Muscle of leg (tissue), 11 donors: ENCODE results near the gene NEMF. TPM values are rescaled to one million over a fixed set of nuclear protein-coding genes. Genes with fewer than 3 reads are reported as not detected.
"Not testable (repeated sequence)": the region's sequence is repeated elsewhere in the genome, so short reads cannot be mapped to it uniquely, and the experiment has no call there.

Experiments used
- DNase-seq: peaks from one replicate; pipeline ENCODE4 v3.0.0; 2013
- H3K27ac ChIP-seq: one replicate; pipeline ENCODE4 v1.5.1; 2013; ENCODE audit warnings: mild to moderate bottlenecking, low read length, control low read depth
- H3K27me3 ChIP-seq: one replicate; pipeline ENCODE4 v1.6.1; 2013; ENCODE audit warnings: low read length; ENCODE audit not compliant: control insufficient read depth, insufficient read depth
- H3K36me3 ChIP-seq: one replicate; pipeline ENCODE4 v1.6.1; 2013; ENCODE audit warnings: low read length; ENCODE audit not compliant: control insufficient read depth, insufficient read depth
- H3K4me1 ChIP-seq: one replicate; pipeline ENCODE4 v1.6.1; 2013; ENCODE audit warnings: low read length; ENCODE audit not compliant: control insufficient read depth, insufficient read depth
- H3K4me3 ChIP-seq: one replicate; pipeline ENCODE4 v1.5.1; 2013; ENCODE audit warnings: low read length, control low read depth
- H3K9me3 ChIP-seq: replicated peaks from 2 replicates; pipeline ENCODE4 v1.6.1; 2013; ENCODE audit warnings: low read depth, low read length; ENCODE audit not compliant: control insufficient read depth
- WGBS: methylation state at CpG from one replicate; pipeline ENCODE4 v1.1.5; 2013; ENCODE audit warnings: missing lambda C conversion rate; ENCODE audit not compliant: insufficient coverage; 5-methylcytosine and 5-hydroxymethylcytosine counted together
- polyA plus RNA-seq, 8 donors: library from polyadenylated mRNA; unstranded; fragments of 120-200 nt; gene quantifications; one replicate each; pipeline versions ENCODE4 v1.2.1 to v1.2.3, GENCODE V29; 2013; ENCODE audit warnings: inconsistent platforms in 1 of 8, low replicate concordance in 1 of 8; ENCODE audit not compliant: insufficient read length in 8 of 8, insufficient read depth in 1 of 8
- total RNA-seq: library from RNA; stranded (reverse); fragments of 120-200 nt; gene quantifications from one replicate; pipeline ENCODE4 v1.2.4, GENCODE V29; 2013

The NEMF gene
- total and polyA plus RNA-seq, 9 donors: 32.6 to 59.4 (median 47.7) TPM

DNA sequence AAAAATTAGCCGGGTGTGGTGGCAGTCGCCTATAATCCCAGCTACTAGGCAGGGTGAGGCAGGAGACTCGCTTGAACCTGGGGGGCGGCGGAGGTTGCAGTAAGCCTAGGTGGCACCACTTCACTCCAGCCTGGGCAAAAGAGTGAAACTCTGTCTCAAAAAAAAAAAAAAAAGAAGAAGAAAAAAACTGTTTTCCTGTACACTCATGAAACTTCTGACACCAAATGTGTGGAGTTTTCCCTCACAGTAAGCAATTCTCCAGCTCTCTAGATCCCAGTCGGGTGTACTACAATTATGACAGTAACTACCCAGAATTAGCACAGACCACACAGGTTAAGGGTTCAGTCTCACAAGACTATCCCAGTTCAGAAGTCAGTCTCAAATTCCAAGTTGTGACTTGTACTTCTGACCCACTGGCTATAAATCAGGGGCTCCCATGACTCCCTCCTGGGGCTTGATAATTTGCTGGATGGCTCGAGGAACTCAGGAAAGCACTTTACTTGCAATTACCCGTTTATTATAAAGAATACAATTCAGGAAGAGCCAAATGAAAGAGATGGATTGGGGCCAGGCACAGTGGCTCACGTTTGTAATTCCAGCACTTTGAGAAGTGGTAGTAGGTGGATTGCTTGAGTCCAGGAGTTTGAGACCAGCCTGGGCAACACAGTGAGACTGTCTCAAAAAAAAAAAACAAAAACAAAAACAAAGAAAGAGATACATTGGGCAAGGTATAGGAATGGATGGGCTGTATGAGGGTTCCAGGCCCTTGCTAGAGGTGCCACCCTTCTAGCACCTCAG, 27.9 kb upstream of the NEMF start:
- WGBS: 55% methylated on average over 4 of the region's 9 CpGs
- Histone ChIP-seq H3K27ac (no peak overlapping the region), H3K4me3 (no peak overlapping the region), H3K4me1 (no peaks in the 10 kb centered on the region), H3K36me3 (no peaks in the 10 kb centered on the region), H3K9me3 (no peaks in the 10 kb centered on the region), H3K27me3 (no peaks in the 10 kb centered on the region)
- peak; percentile 60 for DNase-seq

DNA sequence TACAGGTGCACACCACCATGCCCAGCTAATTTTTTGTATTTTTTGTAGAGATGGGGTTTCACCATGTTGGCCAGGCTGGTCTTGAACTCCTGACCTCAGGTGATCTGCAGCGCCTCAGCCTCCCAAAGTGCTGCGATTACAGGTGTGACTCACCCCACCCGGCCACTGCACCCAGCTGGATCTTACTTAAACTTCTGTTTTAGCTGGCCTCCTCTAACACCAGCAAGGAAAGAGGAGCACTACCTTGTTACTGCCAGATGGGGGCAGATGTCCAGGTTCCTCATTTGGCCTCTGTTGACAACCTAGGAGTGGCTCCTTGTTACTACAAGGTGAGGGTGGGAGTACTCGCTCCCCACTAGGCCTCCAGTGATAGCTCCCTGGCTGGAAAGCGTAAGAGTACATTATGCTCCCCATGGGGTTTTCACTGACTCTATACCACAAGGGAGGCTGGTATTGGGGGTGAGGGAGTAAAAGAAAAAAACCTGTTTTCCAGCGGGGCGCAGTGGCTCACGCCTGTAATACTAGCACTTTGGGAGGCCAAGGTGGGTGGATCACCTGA, 27.1 kb upstream of the NEMF start:
- no peaks in the 10 kb centered on the region for H3K4me1 ChIP-seq
- H3K27ac ChIP-seq: no peak overlapping the region
- peak; percentile 61 for DNase-seq
- WGBS: 53% methylated on average over 6 of the region's 8 CpGs
- no peaks in the 10 kb centered on the region for H3K9me3 ChIP-seq
- no peak overlapping the region for H3K4me3 ChIP-seq
- no peaks in the 10 kb centered on the region for H3K36me3 ChIP-seq
- H3K27me3 ChIP-seq: no peaks in the 10 kb centered on the region

DNA sequence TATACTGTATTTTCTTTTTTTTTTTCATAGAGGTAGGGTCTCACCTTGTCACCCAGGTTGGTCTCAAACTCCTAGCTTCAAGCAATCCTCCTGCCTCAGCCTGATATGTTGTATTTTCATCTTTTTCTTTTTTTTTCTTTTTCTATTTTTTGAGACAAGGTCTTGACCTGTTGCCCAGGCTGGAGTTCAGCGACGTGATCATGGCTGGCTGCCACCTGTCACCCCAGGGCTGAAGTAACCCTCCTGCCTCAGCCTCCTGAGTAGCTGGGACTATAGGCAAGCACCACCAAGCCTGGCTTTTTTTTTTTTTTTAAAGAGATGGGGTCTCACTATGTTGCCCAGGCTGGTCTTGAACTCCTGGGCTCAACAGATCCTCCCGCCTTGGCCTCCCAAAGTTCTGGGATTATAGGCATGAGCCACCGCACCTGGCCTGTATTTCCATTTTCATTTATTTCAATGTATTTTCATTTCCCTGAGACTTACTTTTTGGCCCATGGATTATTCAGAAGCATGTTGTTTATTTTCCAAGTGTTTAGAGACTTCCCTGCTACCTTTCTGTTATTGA, 24.1 kb upstream of the NEMF start:
- Histone ChIP-seq H3K4me1 (no peaks in the 10 kb centered on the region), H3K36me3 (no peaks in the 10 kb centered on the region), H3K27ac (no peak overlapping the region), H3K27me3 (no peaks in the 10 kb centered on the region), H3K4me3 (no peak overlapping the region), H3K9me3 (no peaks in the 10 kb centered on the region)
- 50% methylated on average over 3 of the region's 4 CpGs for WGBS
- DNase-seq: no peak

DNA sequence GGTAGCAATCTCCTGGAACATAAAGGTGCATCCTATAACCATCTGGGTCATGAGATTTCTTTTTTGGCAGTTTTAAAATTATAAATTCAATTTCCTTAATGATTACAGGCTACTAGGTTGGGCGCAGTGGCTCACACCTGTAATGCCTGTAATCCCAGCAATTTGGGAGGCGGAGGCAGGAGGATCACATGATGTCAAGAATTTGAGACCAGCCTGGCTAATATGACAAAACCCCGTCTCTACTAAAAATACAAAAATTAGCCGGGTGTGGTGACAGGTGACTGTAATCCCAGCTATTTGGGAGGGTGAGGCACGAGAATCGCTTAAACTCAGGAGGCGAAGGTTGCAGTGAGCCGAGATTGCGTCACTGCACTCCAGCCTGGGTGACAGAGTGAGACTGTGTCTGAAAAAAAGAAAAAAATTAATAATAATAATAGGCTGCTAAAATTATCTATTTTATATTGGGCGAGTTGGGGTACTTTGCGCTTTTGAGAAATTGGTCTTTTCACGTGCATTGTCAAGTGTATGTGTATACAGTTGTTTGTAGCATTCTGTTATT, 23.1 kb upstream of the NEMF start:
- no peaks in the 10 kb centered on the region for H3K36me3 ChIP-seq
- no CpG with 5 or more reads among the region's 12 CpGs for WGBS
- DNase-seq: no peak
- H3K4me3 ChIP-seq: no peak overlapping the region
- no peaks in the 10 kb centered on the region for H3K4me1 ChIP-seq
- H3K27ac ChIP-seq: no peak overlapping the region
- no peaks in the 10 kb centered on the region for H3K9me3 ChIP-seq
- no peaks in the 10 kb centered on the region for H3K27me3 ChIP-seq

DNA sequence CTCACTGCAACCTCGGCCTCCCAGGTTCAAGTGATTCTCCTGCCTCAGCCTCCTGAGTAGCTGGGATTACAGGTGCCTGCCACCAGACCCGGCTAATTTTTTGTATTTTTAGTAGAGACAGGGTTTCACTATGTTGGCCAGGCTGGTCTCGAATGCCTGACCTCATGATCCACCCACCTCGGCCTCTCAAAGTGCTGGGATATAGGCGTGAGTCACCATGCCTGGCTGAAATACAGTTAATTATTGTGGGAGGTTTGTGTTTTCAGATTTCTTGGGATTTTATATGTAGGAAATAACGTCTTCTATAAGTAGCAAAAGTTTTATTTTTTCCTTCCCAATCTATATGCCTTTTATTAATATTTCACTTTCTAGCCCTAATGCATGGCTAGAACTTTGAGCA, 21.0 kb upstream of the NEMF start:
- DNase-seq, H3K4me1 ChIP-seq, H3K27ac ChIP-seq, H3K27me3 ChIP-seq, H3K36me3 ChIP-seq, H3K9me3 ChIP-seq, H3K4me3 ChIP-seq: not testable (repeated sequence)
- 78% methylated on average over 1 of the region's 6 CpGs for WGBS

DNA sequence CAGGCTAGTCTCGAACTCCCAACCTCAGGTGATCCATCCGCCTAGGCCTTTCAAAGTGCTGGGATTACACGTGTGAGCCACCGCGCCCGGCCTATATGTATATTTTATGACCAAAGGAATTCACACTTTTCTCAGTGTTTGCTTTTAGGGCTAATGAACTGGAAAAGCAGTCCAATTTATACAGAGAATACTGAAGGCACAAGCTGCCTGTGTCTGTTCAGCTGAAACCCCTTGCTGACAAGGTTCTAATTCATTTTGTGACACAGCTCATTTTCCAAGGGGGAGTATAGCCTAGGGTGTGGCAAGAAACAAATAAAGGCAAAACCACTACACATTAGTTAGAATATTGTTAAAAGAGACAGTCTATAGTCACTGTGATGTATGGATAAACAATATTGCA, 18.3 kb upstream of the NEMF start:
- Histone ChIP-seq H3K9me3 (no peaks in the 10 kb centered on the region), H3K36me3 (no peaks in the 10 kb centered on the region), H3K4me1 (peaks cover 8% of the 10 kb centered on the region), H3K27me3 (no peaks in the 10 kb centered on the region), H3K4me3 (no peak overlapping the region), H3K27ac (no peak overlapping the region)
- no CpG with 5 or more reads among the region's 6 CpGs for WGBS
- DNase-seq: no peak

DNA sequence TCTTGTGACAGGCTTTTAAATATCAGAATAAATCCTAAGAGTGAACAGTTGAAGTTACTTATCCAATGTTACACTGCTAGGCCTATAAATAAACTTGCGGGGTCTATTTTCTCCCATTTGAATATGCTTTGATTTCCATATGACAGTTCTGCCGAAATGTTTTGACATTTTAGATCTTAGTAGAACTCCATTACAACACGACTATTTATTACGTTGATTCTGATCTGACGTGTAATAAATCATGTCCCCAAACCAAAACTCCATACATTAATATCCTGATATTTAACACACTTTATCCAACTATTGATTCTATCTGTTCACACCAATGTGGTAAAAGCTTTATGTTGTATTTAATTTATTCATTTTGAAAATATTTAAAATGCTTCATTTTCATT, 16.1 kb upstream of the NEMF start:
- Histone ChIP-seq H3K27ac (peak overlapping the region; percentile 89), H3K4me3 (peak overlapping the region; percentile 68), H3K27me3 (no peaks in the 10 kb centered on the region), H3K9me3 (no peaks in the 10 kb centered on the region), H3K4me1 (peaks cover 10% of the 10 kb centered on the region), H3K36me3 (no peaks in the 10 kb centered on the region)
- DNase-seq: no peak
- WGBS: 100% methylated on average over 1 of the region's 5 CpGs

DNA sequence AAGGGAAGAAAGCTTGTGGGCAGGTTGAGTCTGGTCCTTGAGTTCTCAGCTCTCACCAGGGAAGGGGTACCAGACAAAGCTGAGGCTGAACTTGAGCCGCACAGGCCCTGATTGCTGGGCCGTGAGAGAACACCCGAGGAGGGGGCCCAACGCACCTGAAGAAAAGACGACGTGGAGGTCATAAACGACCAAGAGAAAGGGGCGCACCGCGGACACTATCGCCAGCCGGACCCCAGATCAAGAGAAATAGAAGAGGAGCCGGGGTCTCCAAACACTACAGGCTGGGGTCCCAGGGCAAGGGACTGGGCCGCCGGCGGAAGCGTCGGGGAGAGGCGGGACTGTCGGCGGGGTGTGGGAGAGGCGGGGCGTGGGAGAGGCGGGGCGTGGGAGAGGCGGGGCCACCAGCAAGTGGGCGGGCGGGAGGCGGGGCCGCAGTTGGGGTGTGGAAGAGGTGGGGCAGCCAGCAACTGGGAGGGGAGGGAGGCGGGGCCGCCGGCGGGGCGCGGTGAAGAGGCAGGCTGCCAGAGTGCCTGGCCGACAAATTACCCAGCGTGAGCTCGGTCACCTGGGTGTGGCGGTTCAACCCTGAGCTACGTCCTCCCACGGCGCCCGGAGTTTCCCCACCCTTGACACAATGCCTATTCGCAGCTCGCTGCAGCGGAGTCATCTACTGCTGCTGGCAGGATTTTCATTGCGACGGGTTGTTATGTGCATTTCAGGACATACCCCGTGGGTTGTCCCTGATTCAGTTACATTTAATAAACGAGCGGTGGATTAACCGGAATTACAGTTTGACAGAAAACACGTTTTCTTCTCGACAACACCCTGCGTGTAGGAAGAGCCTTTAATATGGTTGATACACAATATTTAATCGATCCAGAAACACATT, 15.5 kb upstream of the NEMF start:
- DNase-seq: peak; percentile 95
- H3K27me3 ChIP-seq: no peaks in the 10 kb centered on the region
- peak overlapping the region; percentile 71 for H3K4me3 ChIP-seq
- H3K9me3 ChIP-seq: no peaks in the 10 kb centered on the region
- peaks cover 14% of the 10 kb centered on the region for H3K4me1 ChIP-seq
- H3K36me3 ChIP-seq: no peaks in the 10 kb centered on the region
- H3K27ac ChIP-seq: peak overlapping the region; percentile 95
- WGBS: under 1% methylated on average over 43 of the region's 57 CpGs

DNA sequence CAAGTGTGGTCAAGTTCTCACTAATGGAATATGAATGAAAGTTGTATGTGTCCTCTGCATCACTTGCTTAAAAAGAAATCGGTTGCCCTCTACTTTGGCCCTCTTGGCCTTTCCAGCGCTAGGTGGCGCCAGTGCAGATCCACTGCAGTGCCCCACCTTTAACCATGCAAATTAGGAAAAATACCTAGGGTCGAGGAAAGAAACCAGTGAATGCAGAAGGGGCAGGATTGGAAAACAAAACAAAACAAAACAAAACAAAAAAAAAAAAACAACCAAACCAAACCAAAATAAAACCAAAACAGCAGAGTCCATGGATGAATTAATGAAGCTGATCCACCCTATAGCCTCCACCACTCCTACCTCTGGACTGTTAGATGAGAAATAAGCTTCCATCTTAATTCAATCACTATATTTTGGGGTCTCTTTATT, 12.9 kb upstream of the NEMF start:
- Histone ChIP-seq H3K36me3 (no peaks in the 10 kb centered on the region), H3K9me3 (no peaks in the 10 kb centered on the region), H3K4me1 (peaks cover 14% of the 10 kb centered on the region), H3K27me3 (no peaks in the 10 kb centered on the region), H3K4me3 (no peak overlapping the region), H3K27ac (no peak overlapping the region)
- peak; percentile 79 for DNase-seq
- WGBS: 0% methylated on average over 1 of the region's 4 CpGs
